T-helper 2 cell (primary cell): ENCODE measurements around the gene MLX.
A peak's percentile ranks its signal among the peaks of the same experiment; 100 is the strongest.
"Not testable (repeated sequence)": the region's sequence is repeated elsewhere in the genome, so short reads cannot be mapped to it uniquely, and the experiment has no call there.

ENCODE experiments used
- DNase-seq, 5 experiments: peaks; one replicate each; pipeline versions ENCODE4 v3.0.0 to v3.0.0-alpha.2; 2012 to 2022

Gene MLX

DNA sequence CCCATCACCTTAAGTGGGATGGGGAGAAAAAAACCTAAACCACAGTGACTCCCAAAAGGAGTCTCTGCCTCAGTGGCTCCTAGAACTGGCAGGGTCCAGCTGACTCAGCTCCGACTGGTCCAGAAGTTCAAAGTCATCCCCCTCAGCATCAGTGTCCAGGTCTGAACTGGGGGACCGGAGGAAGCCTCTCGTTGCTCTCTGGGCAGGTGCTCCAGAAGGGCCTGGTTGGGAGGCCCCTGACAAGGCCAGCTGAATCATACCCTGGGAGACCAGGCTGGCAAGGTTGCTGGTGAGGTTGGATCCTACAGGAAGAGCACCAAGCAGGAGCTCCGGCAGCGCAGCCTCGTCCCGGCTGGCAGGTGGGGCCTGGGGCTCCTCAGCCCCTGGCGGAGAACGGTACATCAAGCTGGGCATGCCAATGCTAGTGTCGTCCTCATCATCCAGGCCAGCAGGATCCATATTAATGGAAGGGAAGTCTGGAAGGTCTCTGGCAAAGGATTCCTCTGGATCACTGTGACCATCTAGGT lies 14.9 kb downstream of the MLX start:
- DNase-seq = no peak

DNA sequence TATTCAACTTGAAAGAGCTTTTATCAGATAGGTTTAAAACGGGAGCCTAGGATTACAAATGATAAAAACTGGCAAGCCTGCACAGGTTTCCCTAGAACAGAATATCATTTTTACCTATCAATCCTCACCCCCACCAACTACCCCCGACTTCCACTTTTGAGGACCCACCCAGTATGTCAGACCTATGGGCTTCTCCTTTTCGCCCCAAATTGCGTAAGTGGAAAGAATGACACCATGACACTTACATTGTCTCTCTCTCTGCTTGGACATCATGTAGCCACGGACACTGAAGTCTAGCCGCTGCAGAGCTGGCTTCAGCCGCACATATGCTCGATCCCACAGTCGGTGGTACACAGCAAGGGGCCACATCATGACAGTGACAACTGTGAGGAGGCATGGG lies 18.0 kb downstream of the MLX start:
- no peak for DNase-seq

DNA sequence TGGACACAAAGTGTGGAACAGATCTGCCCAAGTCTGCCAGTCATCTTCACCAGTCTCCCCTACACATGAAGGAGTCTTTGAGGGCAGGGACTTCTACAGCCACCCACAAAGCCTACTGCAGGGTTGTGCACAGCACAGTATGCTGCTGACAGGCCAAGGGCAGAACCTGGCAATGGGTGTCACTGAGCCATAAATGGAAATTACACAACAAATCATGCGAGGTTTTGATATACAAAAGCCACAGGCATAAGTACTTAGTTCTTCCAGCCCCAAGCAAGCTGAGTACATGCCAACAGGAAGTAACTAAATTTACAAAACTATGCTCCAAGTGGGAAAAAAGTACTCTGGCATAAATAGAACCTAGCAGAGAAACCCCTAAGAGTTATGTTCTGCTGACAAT lies 18.5 kb downstream of the MLX start:
- DNase-seq = no peak

DNA sequence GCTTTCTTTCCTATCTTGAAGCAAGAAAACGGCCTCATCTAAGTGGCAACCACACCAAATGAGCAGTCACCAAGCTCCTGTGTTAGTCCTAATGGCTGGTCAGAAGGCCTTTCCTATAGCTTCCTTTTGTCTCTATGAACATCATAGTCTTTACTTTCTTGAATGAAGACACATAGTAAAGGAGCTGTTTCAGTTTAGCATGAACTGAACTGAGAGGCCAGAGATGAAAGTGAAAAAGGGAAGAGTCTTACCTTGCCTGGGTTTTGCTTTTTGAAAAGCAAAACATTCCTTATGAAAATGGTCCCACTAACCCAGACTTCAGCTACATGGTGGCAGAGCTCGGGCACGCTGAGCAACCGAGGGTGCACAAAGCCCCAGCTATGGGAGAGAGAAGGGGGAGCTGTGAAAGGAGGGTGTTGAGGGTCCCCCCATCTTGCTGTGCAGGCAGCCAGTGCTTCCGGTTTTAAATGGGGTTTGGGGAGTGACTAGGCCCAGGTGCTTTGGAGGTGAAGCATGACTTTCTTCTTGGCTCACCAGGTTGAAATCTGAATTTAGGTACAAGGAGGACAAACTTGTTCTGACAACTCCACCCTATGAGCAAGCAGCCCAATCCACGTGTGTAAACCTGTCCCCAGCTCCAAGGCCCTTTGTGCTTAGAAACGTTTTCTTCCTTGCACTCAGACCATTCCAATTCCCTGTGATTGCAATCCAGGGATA lies 19.8 kb downstream of the MLX start:
- no peak for DNase-seq

DNA sequence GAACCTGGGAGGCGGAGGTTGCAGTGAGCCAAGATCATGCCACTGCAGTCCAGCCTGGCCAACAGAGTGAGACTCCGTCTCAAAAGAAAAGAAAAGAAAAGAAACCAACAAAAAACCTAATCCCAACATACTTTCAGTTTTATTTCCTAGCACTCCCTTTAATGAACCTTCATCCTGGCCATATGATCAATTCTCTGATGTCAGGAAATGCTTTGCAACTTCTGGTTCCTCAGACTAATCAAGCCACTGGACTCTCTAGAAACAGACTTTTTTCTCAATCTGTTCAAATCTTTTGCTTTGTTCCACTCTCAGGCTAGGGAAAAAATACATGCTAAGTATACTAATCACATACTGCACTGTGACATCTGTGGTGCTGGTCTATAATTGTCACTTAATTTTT lies 24.0 kb downstream of the MLX start:
- no peak for DNase-seq

DNA sequence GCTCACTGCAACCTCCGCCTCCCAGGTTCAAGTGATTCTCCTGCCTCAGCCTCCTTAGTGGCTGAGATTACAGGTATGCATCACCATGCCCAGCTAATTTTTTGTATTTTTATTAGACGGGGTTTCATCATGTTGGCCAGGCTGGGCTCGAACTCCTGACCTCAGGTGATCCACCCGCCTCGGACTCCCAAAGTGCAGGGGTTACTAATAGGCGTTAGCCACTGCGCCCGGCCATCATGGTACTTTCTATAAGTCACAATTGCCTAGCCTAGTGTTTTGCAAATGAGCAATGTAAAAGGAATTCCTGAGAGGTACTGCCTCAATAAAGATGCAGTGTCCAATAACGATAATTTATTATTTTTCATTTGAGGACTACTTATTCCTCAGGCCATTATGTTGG lies 24.5 kb downstream of the MLX start:
- DNase-seq = no peak

DNA sequence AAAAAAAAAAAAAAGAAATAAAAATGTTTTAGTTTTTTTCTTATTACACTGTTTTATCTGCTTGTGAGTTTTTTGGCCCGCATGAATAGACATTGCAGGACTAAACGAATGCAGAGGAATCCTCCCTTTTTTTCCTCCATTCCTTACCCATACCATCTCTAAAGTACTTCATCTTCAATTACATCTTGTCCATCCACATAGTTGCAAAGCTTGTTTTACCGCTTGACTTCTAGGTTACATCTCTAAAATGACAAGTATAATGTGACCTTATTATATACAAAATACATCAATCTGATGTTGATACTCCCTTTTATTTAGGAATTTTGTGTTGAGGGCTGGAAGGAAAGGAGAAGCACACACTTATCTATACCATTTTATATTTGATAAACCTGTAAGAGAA lies 29.5 kb downstream of the MLX start:
- no peak for DNase-seq

DNA sequence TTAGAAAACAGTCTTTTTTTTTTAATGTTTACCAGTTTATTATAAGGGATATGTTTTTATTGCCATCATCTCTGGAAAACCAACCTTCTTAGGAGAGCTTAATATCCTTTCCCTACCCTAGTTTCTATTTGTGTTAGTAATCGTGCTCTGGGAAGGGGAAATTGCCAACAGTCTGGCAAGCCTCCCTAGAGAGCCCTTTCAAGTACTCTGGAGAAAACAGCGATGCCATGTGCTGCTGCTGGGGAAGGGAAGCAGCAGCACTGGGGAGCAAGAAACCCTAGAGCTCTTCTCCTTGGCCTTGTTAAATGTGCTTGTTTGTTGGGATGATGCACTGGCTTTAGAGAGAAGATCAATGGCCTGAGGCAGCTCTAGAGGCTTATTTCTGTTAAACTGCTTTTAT lies 32.0 kb downstream of the MLX start:
- no peak for DNase-seq

DNA sequence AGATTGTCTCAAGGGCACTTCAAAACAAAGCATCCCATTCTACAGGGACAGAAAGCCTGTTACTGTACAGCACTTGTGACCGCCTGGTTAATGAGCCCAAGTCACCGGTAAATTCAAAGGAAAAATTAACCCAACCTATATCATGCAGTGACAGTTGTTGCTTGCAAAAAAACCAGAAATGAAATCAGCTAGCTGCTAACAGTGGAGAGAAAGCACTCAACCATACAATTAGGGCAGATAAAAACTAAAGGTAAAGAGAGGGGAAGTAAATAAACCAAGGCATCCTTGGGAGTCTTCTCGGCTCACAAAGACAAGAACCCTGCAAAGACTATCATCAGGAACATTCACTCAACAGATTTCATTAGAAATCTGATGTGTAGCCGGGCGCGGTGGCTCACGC lies 36.4 kb downstream of the MLX start:
- DNase-seq = no peak

DNA sequence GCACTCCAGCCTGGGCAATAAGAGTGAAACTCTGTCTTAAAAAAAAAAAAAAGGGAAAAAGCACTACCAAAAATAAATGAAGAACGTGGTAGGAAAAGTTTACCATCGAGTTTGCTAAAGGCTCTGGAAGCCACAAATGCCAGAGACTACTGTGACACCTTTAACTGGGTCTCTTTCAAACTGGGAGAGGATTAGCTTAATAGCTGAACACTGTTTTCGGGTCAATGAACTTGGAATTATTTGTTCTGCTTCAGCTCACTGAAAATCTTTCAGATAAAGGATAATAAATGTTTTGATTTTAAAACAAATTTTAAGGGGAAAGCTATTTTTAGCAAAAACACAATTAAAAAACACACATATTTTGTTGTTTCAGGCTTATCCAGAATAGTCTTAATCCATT lies 40.9 kb downstream of the MLX start:
- DNase-seq = no peak

DNA sequence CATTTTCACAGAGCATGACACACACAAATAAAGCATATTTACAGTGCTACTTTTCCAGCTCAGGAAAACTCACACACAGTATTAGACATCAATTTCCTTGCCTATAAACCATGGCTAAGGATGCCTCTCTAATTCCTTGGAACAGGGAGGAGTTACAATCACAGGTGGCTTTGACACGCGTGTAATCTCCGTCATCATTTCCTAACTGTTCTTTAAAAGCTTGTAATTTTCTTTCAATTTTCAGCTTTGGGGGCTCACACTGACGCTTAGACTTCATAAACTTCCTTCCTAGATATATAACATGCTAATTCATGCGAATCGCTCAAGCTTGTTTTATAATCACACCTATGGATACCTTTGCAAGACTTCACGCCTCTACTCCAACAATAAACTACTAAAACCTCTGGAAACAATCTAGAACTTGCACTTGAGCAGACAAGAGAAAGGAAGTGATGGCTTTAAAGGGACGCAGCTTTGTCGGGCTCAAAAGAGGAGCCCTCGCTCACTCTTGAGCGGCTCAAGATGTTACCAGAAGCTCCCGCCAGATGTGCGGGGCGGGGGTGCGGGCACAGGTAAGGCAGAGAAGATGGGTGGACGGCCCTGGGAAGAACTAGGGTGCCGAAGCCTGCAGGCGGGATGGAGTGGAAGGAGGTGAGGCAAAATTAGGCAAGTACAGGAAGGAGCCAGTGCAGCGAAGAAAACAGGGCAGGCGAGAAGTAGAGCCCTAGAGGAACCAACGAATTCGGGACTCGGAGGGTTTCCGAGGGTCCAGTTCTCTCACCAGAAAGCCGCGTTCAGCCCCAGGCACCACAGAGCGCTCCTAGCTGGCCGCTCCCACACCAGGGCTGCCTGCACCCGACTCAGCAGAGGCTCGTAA lies 41.6 kb downstream of the MLX start:
- peak in 2 of 5 experiments; percentile 9 to 42 for DNase-seq

DNA sequence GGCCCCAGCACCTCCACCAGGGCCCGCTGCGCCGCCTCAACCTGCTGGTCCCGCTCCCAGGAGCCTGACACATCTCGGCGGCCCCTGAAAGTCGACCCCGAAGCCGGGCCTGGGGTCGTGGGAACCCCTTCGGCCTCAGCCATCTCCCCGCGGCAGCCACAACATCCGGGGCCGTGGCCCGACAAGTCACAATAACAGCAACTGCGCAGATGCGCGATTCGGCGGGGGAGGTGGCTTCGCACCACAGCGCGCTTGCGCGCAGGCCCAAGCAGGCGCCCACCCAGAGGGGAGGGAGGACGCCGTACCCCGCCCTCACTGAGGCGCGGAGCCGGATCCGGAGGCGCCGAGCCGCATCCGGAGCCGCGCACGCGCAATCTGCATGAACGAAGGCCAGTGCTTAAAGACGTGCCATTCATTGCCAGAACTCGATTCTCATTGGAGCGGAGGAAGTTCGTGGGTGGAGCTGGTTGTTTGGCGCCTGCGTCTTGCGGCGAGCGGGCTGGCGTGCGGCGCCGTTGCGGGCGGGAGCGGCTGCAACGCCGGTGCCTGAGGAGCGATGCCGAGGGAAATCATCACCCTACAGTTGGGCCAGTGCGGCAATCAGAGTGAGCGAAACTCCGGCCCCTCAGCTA lies 42.4 kb downstream of the MLX start, which contains the start of the genes RETREG3 and TUBG1:
TSS of gene RETREG3 (minus strand) at position 193 of the 632 bp plus-strand sequence. CDS start at position 143, 50 bp downstream.
TSS of gene TUBG1 (plus strand) at position 502 of the 632 bp plus-strand sequence. CDS start at position 557, 55 bp downstream.
- peak; percentile 97 to 100 (median 99) for DNase-seq

DNA sequence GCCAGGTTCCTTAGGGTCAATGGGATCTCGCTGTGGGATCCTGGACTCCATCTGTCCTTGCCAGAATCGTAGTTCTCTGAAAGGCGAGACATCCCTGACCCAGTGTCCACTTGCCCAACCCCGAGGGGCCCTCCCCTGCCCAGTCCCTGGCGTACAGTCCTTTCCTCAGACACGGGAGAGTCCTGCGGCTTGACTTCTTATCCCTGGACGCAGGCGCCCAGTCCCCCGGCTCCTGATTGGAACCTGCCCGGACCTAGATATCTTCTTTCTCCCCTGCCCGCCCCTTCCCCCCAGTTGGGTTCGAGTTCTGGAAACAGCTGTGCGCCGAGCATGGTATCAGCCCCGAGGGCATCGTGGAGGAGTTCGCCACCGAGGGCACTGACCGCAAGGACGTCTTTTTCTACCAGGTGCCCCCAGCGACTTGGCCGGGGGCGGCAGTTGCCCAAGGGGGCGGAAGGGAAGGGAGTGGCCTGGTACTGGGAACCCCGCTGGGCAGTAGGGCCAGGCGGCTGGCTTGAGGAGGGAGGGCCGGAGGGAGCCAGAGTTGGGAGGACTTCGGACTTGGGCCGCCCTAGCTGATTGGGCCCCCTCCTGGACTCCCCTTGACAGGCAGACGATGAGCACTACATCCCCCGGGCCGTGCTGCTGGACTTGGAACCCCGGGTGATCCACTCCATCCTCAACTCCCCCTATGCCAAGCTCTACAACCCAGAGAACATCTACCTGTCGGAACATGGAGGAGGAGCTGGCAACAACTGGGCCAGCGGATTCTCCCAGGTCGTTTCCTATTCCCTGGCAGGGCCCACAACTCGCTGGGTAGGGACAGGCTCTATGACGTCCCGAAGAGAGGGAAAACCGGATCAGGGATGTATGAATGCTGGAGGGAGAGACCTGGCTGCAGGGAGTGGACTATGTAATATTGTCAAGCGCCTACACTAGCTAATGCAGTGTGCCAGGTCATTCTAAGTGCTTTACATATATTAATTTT lies 43.2 kb downstream of the MLX start:
- peak in 1 of 5 experiments; percentile 21 for DNase-seq

DNA sequence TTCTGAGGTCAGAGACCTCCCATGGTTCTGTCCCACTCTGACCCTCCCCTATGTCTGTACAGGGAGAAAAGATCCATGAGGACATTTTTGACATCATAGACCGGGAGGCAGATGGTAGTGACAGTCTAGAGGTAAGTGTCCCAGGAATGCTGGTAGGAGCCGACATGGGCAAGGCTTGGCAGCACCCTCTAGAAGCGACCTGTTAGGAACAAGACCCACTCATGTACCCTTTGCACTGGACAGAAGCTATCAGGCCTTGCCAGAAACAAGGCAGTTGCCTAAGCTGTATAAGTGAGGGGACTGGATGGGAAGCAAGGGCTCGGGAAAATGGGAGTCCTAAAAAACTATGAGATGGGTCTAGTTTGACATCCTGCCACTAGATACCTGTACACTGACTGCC lies 45.1 kb downstream of the MLX start:
- no peak for DNase-seq

DNA sequence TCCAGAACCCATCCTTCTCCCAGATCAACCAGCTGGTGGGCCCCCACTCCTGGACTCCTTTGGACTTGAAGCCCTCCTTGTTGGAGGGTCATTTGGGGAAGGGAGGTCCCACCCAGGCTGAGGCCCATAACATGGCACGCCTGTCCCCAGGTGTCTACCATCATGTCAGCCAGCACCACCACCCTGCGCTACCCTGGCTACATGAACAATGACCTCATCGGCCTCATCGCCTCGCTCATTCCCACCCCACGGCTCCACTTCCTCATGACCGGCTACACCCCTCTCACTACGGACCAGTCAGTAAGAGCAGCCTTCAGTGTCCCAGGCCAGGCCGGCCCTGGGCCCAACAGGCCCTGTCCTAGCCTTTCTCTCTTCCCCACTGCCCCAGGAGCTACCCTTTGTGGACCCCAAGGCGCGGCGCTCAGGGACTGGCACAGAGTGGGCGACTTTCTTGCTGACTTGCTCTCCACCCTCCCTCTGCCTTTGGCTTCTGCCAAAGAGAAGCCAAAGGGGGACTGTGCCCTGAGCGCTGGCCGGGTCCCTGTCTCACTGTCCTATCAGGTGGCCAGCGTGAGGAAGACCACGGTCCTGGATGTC lies 46.9 kb downstream of the MLX start:
- DNase-seq = no peak

DNA sequence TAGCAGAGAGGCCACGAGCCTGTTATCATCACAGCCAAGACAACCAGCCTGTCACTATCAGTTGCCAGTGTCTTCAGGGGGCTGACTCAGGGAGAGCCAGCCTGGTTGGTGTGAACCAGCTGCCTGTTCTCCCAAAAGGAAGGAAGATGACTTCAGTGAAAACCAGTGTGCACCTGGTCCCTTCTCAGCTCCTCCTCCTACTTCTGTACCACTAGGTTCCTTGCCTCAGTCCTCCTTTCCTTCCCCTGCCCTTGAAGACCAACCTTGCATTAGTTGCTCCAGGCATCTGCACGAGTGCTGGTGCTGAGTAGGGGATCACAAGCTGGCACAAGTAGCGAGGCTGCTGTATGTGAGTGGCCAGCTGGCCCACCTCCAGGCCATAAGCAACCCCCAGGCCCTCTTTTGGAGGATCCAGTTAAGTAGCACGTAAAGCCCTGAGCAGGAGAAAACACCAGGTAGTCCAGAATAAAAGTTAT lies 51.1 kb downstream of the MLX start:
- no peak for DNase-seq

DNA sequence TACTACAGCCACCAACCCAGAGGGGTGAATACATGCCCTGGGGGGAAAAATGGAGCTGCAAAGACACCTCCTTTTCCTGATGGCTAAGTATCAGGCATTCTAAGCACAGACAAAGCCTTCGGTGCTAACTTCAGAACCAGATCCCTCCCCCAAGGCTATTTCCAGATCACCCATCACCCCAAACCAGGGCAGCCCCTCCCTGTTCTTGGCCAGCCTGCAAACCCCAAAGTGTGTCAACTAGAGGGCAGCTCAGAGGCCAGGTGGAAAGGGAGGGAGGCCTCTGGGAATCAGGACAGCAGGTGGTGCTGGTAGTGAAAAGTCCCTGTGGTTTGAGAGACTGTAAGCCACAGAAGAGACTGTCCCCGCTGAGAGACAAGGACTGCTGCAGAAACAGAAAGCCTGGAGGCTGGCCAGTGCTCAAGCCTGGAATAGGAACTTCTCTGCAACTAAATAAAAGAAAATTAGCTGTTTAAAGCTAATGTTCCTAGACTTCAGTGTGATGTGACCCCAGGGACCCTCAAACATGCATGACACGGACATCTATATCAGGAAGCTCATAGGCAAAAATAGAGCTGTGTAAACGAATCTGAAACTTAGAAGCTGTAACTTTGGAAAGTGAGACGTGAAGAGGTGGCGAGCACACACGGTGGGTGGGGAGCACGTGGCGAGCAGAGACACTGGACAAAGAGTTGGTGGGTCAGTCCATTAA lies 51.7 kb downstream of the MLX start:
- no peak for DNase-seq

DNA sequence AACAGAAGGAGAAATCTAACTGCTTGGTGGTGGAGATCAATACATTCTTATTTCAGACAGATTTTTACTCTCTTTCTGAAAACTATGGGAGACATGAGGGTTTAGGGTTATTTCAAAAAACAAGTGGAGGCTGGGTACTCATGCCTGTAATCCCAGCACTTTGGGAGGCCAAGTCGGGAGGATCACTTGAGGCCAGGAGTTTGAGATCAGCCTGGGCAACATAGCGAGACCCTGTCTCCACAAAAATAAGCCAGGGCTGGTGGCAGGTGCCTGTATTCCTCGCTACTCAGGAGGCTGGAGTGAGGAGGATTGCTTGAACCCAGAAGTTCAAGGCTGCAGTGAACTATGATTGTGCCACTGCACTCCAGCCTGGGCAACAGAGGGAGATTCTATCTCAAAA lies 55.1 kb downstream of the MLX start:
- DNase-seq = not testable (repeated sequence)
